BJ (cell line): Measurements from ENCODE around the gene HHIPL2. TPM values are rescaled to one million over a fixed set of nuclear protein-coding genes. Genes with fewer than 3 reads are reported as not detected.

Source experiments
- CTCF ChIA-PET: fragments of 350-600 bp; formaldehyde crosslinking; extraction: SDS; loops from one replicate; lab custom pipeline; 2021; ENCODE audit warnings: antibody characterized with exemption, inconsistent platforms; lab: Yijun Ruan, JAX
- POLR2A ChIA-PET: fragments of 300-600 bp; sonication (Branson Sonifier 250); formaldehyde crosslinking; extraction: SDS; loops from one replicate; lab custom pipeline; 2021; ENCODE audit warnings: antibody characterized with exemption; lab: Charles Lee
- DNase-seq: peaks from one replicate; pipeline ENCODE4 v3.0.0-alpha.2; 2011; ENCODE audit warnings: low read depth
- H3K27me3 ChIP-seq: 2 replicates; pipeline ENCODE4 v1.6.0; 2011; ENCODE audit warnings: low read length; ENCODE audit not compliant: control insufficient read depth, insufficient read depth
- H3K36me3 ChIP-seq: 2 replicates; pipeline ENCODE4 v1.5.1; 2011; ENCODE audit warnings: low read length; ENCODE audit not compliant: control insufficient read depth, insufficient read depth
- H3K4me3 ChIP-seq: 2 replicates; pipeline ENCODE4 v1.5.1; 2011; ENCODE audit warnings: low read depth, mild to moderate bottlenecking, control low read depth, low read length
- polyA plus RNA-seq: library from polyadenylated mRNA; depleted of rRNA; stranded (reverse); fragments of >200 nt; gene quantifications from 2 replicates; pipeline ENCODE4 v1.2.3, GENCODE V29; 2011
- TF ChIP-seq, protein P1 (sequence below): IDR thresholded peaks from 2 replicates; pipeline ENCODE4 v1.5.1; 2011; ENCODE audit warnings: low read depth, mild to moderate bottlenecking, control low read depth, inconsistent platforms, low read length, moderate library complexity; ENCODE audit not compliant: insufficient read depth

Gene HHIPL2
- polyA plus RNA-seq, 1 experiment, result 0.23 TPM

GRCh38 chr1:222579316-222579715 lies 31.4 kb upstream of the HHIPL2 start:
- Histone ChIP-seq H3K4me3 (no peak overlapping the region), H3K27me3 (no peaks in the 10 kb centered on the region), H3K36me3 (peaks cover 2% of the 10 kb centered on the region)
- TF ChIP-seq, protein P1, sequence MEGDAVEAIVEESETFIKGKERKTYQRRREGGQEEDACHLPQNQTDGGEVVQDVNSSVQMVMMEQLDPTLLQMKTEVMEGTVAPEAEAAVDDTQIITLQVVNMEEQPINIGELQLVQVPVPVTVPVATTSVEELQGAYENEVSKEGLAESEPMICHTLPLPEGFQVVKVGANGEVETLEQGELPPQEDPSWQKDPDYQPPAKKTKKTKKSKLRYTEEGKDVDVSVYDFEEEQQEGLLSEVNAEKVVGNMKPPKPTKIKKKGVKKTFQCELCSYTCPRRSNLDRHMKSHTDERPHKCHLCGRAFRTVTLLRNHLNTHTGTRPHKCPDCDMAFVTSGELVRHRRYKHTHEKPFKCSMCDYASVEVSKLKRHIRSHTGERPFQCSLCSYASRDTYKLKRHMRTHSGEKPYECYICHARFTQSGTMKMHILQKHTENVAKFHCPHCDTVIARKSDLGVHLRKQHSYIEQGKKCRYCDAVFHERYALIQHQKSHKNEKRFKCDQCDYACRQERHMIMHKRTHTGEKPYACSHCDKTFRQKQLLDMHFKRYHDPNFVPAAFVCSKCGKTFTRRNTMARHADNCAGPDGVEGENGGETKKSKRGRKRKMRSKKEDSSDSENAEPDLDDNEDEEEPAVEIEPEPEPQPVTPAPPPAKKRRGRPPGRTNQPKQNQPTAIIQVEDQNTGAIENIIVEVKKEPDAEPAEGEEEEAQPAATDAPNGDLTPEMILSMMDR, result no peak
- CTCF ChIA-PET, result interaction anchor here (0.8 kb wide), 1 partner anchor 55 kb away, joined by 3 read pairs; no protein-coding TSS in a partner anchor
- DNase-seq, result no peak
- POLR2A ChIA-PET, result interaction anchor here (0.6 kb wide), 1 partner anchor 28 kb away, joined by 12 read pairs; no protein-coding TSS in a partner anchor

- TF ChIP-seq, protein P1, result no peak
- Histone ChIP-seq H3K36me3 (no peaks in the 10 kb centered on the region), H3K27me3 (no peaks in the 10 kb centered on the region), H3K4me3 (no peak overlapping the region)
- DNase-seq, result no peak
- ChIA-PET CTCF (interaction anchor here (1.2 kb wide), 1 partner anchor 10 kb away, joined by 3 read pairs; no protein-coding TSS in a partner anchor), POLR2A (no interaction called here)
These were observed 22.9 kb upstream of the HHIPL2 start for GRCh38 chr1:222570837-222571236.

DNA sequence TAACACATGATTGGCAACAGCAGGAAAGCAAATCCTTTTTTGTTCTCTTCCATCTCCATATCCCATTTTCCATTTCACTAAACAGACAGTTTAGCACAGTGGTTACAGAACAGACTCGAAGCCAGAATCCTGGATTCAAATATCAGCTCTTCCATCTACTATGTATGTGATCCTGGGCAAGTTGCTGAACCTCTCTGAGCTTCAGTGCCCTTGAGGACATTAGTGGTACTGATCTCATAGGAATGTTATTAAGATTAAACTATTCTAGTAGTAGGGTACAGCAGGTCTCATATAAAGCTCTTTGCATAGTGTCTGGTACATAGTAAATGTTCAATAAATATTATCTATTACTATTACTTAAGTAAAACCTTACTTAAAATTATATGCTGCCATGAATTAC lies 13.8 kb upstream of the HHIPL2 start:
- H3K27me3 ChIP-seq, result no peaks in the 10 kb centered on the region
- H3K4me3 ChIP-seq, result no peak overlapping the region
- no peak for DNase-seq
- no peaks in the 10 kb centered on the region for H3K36me3 ChIP-seq
- TF ChIP-seq, protein P1, result no peak
- CTCF ChIA-PET, result interaction anchor here (0.9 to 1.7 kb wide), 4 partner anchors 8 to 20 kb away, joined by 3 to 4 read pairs (median 4); no protein-coding TSS in a partner anchor
- POLR2A ChIA-PET, result no interaction called here

GRCh38 chr1:222557574-222557973 lies 9.7 kb upstream of the HHIPL2 start:
- CTCF ChIA-PET, result interaction anchor here (0.6 kb wide), 1 partner anchor 22 kb away, joined by 3 read pairs; no protein-coding TSS in a partner anchor
- TF ChIP-seq, protein P1, result no peak
- H3K27me3 ChIP-seq, result no peaks in the 10 kb centered on the region

GRCh38 chr1:222557148-222557547 lies 9.2 kb upstream of the HHIPL2 start:
- TF ChIP-seq, protein P1, result no peak
- Histone ChIP-seq H3K36me3 (peaks cover 3% of the 10 kb centered on the region; the same call in 1 of the 2 replicates), H3K4me3 (no peak overlapping the region), H3K27me3 (no peaks in the 10 kb centered on the region)
- no peak for DNase-seq
- POLR2A ChIA-PET, result no interaction called here
- CTCF ChIA-PET, result interaction anchor here (0.6 kb wide), 1 partner anchor 23 kb away, joined by 3 read pairs; no protein-coding TSS in a partner anchor

More at GRCh38 chr1:222557574-222557973, 9.7 kb upstream of the HHIPL2 start:
- no peak overlapping the region for H3K4me3 ChIP-seq
- peaks cover 3% of the 10 kb centered on the region; the same call in 1 of the 2 replicates for H3K36me3 ChIP-seq
- DNase-seq, result no peak
- POLR2A ChIA-PET, result no interaction called here
